Nucleus accumbens (tissue), 56 donors: ENCODE data around the gene SMIM35.
"Not testable (repeated sequence)": the region's sequence is repeated elsewhere in the genome, so short reads cannot be mapped to it uniquely, and the experiment has no call there.

Experiments
- DNase-seq, 56 donors: peaks; one replicate each; lab custom pipeline; 2025; lab: John Stamatoyannopoulos, UW

Gene SMIM35

DNA sequence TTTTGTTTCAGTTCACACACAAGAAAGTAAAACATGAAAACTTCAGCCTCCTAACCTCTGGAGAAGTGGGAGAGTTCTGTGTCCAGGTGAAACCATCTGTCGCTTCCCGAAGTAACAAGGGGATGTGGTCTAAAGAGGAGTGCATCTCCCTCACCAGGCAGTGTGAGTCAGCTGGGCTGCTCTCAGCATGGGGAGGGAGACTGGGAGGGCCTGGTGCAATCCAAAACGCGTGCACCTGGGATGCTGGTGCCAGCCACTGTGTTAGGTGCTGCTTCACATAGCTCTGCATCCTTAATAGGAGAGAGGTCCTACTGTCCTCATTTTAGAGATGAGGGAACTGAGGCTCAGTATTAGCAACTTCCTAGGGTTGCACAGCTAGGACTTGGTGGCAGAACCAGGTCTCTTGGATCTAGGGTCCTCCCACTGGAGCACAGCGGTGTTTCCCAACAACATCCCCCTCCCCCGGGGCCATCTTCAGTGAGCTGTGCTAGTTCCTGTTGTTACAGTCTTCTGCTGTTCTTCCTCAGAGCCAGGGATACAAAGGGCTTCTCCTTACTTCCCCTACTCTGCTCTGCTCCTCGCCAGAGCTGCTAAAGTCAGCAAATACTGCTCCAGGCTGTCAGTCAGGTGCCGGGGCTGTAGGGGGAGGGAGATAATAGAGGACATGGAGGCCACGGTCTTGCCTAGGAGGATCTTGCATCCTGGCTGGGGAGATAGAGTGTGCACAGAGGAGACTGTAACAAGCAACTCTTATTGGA is 92.6 kb downstream of the SMIM35 start:
- peak in 1 of 56 donors; percentile 43 for DNase-seq

GRCh38 chr11:117992620-117993019 is 94.1 kb downstream of the SMIM35 start:
- DNase-seq: no peak

DNA sequence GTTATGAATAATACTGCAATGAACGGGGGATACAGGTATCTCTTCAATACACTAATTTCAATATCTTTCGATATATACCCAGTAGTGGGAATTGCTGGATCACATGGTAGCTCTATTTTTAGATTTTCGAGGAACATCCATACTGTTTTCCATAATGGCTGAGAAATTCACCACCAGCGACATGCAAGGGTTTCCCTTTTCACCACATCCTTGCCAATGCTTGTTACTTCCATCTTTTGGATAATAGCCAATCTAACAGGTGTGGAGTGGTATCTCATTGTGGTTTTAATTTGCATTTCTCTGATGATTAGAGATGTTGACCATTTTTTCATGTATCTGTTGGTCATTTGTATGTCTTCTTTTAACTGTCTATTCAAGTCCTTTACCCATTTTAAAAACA is 94.6 kb downstream of the SMIM35 start:
- DNase-seq: no peak

- peak in 1 of 56 donors; percentile 11 for DNase-seq
These were observed 97.2 kb downstream of the SMIM35 start for GRCh38 chr11:117989351-117990102.

GRCh38 chr11:117986981-117987574 is 99.7 kb downstream of the SMIM35 start:
- peak in 2 of 56 donors; percentile 26 to 30 for DNase-seq

GRCh38 chr11:117985953-117986887 is 100.5 kb downstream of the SMIM35 start, which contains the start of gene IL10RA:
TSS of gene IL10RA (plus strand) at chr11:117986394. CDS start at chr11:117986468, 74 bp downstream.
- DNase-seq: peak in 51 of 56 donors; percentile 14 to 85 (median 63)

DNA sequence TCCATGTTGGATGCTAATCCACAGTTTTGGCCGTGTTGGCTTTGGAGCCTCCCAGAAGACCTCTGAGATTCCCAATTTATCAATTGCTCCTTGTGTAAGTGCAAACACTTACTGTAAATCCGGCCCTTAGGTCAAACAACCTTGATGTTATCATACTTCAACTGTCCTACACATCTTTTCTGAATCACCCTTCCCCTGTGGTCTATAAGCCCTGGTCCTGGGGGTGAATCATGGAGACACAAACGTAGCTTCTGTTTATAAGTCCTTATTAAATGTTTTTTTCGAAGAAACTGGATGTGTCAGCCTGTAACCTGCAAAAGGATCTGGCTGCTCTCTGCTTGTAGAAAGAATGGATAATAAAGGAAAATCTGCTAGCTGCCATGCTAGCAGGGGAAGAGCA is 102.3 kb downstream of the SMIM35 start:
- no peak for DNase-seq

DNA sequence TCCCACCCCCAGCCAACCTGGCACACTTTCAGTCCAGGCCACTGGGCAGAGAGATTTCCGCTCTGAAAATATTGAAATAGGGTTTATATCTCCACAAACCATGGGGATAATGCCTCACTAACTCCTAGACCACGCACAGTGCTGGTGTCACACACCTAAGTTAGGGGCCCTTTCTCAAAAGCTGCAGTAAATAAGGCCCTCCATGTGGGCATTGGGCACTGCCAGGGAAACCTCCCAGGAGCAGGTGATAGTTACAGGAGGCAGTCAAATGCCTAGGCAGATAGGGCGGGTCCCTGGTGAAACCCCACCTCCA is 103.6 kb downstream of the SMIM35 start:
- no peak for DNase-seq

GRCh38 chr11:117980720-117981119 is 106.0 kb downstream of the SMIM35 start:
- no peak for DNase-seq

DNA sequence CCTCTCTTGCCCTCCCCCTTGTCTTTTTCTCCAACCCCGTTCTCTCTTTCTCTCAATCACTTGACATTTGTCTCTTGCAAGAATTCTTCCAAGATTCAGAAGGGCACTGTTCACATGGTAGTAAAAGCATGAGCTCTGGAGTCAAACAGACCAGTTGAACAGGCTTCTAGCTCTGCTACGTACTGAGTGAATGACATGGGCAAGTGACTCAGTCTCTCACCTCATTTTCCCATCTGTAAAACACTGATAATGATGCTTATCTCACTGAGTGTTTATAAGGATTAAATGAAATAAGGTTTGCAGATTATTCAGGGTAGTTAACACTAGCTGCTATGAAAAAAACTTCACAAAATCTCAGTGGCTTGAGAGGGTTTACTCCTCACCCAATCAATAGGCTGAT is 106.5 kb downstream of the SMIM35 start:
- no peak for DNase-seq

DNA sequence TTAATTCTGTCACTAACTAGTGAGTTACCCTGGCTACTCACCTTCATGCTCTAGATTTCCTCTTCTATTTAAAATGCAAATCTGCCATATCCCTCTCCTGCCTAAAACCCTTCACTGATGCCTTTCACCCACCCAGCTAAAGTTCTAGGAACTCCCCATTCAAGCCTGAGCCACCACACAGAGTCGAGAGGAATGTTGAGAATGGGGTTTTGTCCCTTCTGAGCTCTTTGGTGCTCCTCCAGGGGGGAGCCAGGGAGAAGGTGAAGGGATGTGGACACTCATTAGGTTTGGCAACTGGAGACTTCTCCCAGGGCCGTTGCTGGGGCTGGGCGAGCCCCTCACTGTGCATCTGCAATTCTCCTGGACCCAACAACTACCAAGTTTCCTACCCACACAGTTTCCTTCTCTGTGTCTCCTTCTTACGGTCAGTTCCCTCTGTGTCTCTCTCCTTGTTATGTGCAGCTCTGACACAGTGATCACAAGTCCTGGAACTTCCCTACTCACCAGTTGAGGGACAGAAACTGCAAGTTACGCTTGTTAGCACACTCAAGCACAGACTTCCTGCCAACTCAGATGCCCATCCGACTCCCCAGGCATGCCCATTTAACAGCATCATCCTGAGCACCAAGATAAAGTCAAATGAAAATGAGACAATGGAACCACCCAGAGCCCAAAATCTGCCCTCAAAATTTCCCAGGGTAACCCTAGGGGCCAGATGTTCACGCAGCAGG is 107.1 kb downstream of the SMIM35 start:
- DNase-seq: peak in 4 of 56 donors; percentile 16 to 37 (median 23)

GRCh38 chr11:117978991-117979390 is 107.8 kb downstream of the SMIM35 start:
- no peak for DNase-seq

DNA sequence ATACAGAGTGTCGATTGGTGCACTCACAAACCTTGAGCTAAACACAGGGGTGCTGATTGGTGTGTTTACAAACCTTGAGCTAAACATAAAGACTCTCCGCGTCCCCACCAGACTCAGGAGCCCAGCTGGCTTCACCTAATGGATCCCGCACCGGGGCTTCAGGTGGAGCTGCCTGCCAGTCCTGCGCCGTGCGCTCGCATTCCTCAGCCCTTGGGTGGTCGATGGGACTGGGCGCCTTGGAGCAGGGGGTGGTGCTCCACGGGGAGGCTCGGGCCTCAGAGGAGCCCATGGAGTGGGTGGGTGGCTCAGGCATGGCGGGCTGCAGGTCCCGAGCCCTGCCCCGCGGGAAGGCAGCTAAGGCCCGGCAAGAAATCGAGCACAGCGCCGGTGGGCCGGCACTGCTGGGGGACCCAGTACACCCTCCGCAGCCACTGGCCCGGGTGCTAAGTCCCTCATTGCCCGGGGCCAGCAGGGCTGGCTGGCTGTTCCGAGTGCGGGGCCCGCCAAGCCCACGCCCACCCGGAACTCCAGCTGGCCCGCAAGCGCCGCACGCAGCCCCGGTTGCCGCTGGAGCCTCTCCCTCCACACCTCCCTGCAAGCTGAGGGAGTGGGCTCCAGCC is 108.4 kb downstream of the SMIM35 start:
- not testable (repeated sequence) for DNase-seq

DNA sequence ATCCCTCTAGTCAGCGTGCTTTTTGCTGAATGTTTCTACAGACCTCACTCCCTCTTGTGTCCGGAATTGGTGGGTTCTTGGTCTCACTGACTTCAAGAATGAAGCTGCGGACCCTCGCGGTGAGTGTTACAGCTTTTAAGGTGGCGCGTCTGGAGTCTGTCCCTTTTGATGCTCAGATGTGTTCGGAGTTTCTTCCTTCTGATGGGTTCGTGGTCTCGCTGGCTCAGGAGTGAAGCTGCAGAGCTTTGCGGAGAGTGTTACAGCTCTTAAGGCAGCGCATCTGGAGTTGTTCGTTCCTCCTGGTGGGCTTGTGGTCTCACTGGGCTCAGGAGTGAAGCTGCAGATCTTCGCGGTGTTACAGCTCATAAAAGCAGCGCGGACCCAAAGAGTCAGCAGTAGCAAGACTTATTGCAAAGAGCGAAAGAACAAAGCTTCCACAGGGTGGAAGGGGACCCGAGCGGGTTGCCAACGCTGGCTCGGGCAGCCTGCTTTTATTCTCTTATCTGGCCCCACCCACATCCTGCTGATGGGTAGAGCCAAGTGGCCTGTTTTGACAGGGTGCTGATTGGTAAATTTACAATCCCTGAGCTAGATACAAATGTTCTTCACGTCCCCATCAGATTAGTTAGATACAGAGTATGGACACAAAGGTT is 109.0 kb downstream of the SMIM35 start:
- not testable (repeated sequence) for DNase-seq

GRCh38 chr11:117977029-117977428 is 109.7 kb downstream of the SMIM35 start:
- DNase-seq: no peak

- no peak for DNase-seq
These were observed 110.3 kb downstream of the SMIM35 start for GRCh38 chr11:117976445-117976844.

DNA sequence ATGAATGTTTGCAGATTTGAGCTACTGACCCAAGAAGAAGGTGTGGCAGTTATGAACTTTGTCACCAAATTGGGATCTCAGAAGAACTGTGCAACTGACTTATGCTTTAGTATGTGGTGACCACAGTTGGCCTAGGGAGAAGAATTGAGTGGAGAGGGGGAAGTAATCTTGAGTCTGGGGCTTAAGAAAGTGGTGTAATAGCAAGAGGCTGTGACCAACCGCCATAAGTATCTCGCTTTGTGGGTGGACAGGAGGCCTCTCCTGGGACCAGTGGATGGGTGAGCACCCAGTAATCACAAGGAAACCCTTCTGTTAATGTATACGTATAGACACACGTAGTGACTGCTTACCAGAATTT is 113.3 kb downstream of the SMIM35 start:
- no peak for DNase-seq

GRCh38 chr11:117972629-117973502 is 113.9 kb downstream of the SMIM35 start:
- no peak for DNase-seq
